ENCODE data around the gene KLF13.

KLF13 gene

GRCh38 chr15:31307270-31308184 lies 19.1 kb upstream of the KLF13 start:
- H3K4me3 ChIP-seq (ENCODE audit: control insufficient read depth, low read depth, low read length) = no peak overlapping the region
- no peak for TF ChIP-seq CTCF (IDR thresholded peaks at IDR 0.05; ENCODE audit: control insufficient read depth, insufficient read depth, low read depth, low read length, missing control alignments)
- DNase-seq (ENCODE audit: low read depth) = no peak

- H3K4me3 ChIP-seq (ENCODE audit: control insufficient read depth, low read depth, low read length) = no peak overlapping the region
- no peak for DNase-seq (ENCODE audit: low read depth)
- no peak for TF ChIP-seq CTCF (IDR thresholded peaks at IDR 0.05; ENCODE audit: control insufficient read depth, insufficient read depth, low read depth, low read length, missing control alignments)
Observed at GRCh38 chr15:31308185-31308639, 18.4 kb upstream of the KLF13 start.

- no peak for DNase-seq (ENCODE audit: low read depth)
- TF ChIP-seq CTCF (IDR thresholded peaks at IDR 0.05; ENCODE audit: control insufficient read depth, insufficient read depth, low read depth, low read length, missing control alignments) = no peak
- no peak overlapping the region for H3K4me3 ChIP-seq (ENCODE audit: control insufficient read depth, low read depth, low read length)
Observed at GRCh38 chr15:31309893-31310606, 16.6 kb upstream of the KLF13 start.

GRCh38 chr15:31311735-31312619 lies 14.7 kb upstream of the KLF13 start:
- no peak for TF ChIP-seq CTCF (IDR thresholded peaks at IDR 0.05; ENCODE audit: control insufficient read depth, insufficient read depth, low read depth, low read length, missing control alignments)
- no peak overlapping the region for H3K4me3 ChIP-seq (ENCODE audit: control insufficient read depth, low read depth, low read length)
- no peak for DNase-seq (ENCODE audit: low read depth)

- TF ChIP-seq CTCF (IDR thresholded peaks at IDR 0.05; ENCODE audit: control insufficient read depth, insufficient read depth, low read depth, low read length, missing control alignments) = no peak
- H3K4me3 ChIP-seq (ENCODE audit: control insufficient read depth, low read depth, low read length) = no peak overlapping the region
- DNase-seq (ENCODE audit: low read depth) = no peak
Observed at GRCh38 chr15:31313223-31313622, 13.4 kb upstream of the KLF13 start.

GRCh38 chr15:31314380-31314779 lies 12.3 kb upstream of the KLF13 start:
- no peak overlapping the region for H3K4me3 ChIP-seq (ENCODE audit: control insufficient read depth, low read depth, low read length)
- TF ChIP-seq CTCF (IDR thresholded peaks at IDR 0.05; ENCODE audit: control insufficient read depth, insufficient read depth, low read depth, low read length, missing control alignments) = no peak
- DNase-seq (ENCODE audit: low read depth) = no peak

Data from AG09309 (cell line).